ENCODE measurements around the gene ATG4B.

The ATG4B gene

GRCh38 chr2:241656190-241656741, 18.8 kb downstream of the ATG4B start:
- H4K20me1 ChIP-seq (ENCODE audit: low read depth, low read length): no peaks in the 10 kb centered on the region
- H3K36me3 ChIP-seq (ENCODE audit: low read length): 0 out of 2 replicates have a peak, but pooled peaks cover 3% of the 10 kb centered on the region
- H3K9ac ChIP-seq (ENCODE audit: low read length): no peak overlapping the region
- TF ChIP-seq EZH2phosphoT487 (conservative IDR thresholded peaks at IDR 0.05; ENCODE audit: low read length) (no peak), CTCF (IDR thresholded peaks at IDR 0.05; ENCODE audit: insufficient read depth, low read length, poor library complexity, severe bottlenecking) (no peak)
- H2AFZ ChIP-seq (ENCODE audit: low read depth, low read length, severe bottlenecking): no peak overlapping the region
- no peaks in the 10 kb centered on the region for H3F3A ChIP-seq (ENCODE audit: insufficient read depth)
- H3K27me3 ChIP-seq (ENCODE audit: low read length): no peaks in the 10 kb centered on the region
- no peak overlapping the region for H3K27ac ChIP-seq (ENCODE audit: low read depth, low read length)
- 0 out of 2 replicates have a peak, but pooled peaks cover 6% of the 10 kb centered on the region for H3K79me2 ChIP-seq (ENCODE audit: insufficient read depth, low read length)
- no peak overlapping the region for H3K4me2 ChIP-seq (ENCODE audit: low read depth, low read length, poor library complexity, severe bottlenecking)
- H3K9me3 ChIP-seq (ENCODE audit: insufficient read depth, low read length): no peaks in the 10 kb centered on the region
- no peaks in the 10 kb centered on the region for H3K9me2 ChIP-seq (replicated peaks; ENCODE audit: insufficient read depth, low read length)
- H3K4me3 ChIP-seq (ENCODE audit: insufficient read depth, low read length, poor library complexity, severe bottlenecking): no peak overlapping the region

GRCh38 chr2:241657786-241658254, 20.3 kb downstream of the ATG4B start:
- H3F3A ChIP-seq (ENCODE audit: insufficient read depth): no peaks in the 10 kb centered on the region
- no peak overlapping the region for H3K4me2 ChIP-seq (ENCODE audit: low read depth, low read length, poor library complexity, severe bottlenecking)
- no peaks in the 10 kb centered on the region for H3K27me3 ChIP-seq (ENCODE audit: low read length)
- H3K4me3 ChIP-seq (ENCODE audit: insufficient read depth, low read length, poor library complexity, severe bottlenecking): no peak overlapping the region
- no peaks in the 10 kb centered on the region for H3K9me2 ChIP-seq (replicated peaks; ENCODE audit: insufficient read depth, low read length)
- H4K20me1 ChIP-seq (ENCODE audit: low read depth, low read length): no peaks in the 10 kb centered on the region
- TF ChIP-seq CTCF (IDR thresholded peaks at IDR 0.05; ENCODE audit: insufficient read depth, low read length, poor library complexity, severe bottlenecking): no peak
- TF ChIP-seq EZH2phosphoT487 (conservative IDR thresholded peaks at IDR 0.05; ENCODE audit: low read length): no peak
- 0 out of 2 replicates have a peak, but pooled peaks cover 3% of the 10 kb centered on the region for H3K36me3 ChIP-seq (ENCODE audit: low read length)
- no peaks in the 10 kb centered on the region for H3K9me3 ChIP-seq (ENCODE audit: insufficient read depth, low read length)
- H3K9ac ChIP-seq (ENCODE audit: low read length): no peak overlapping the region
- H3K27ac ChIP-seq (ENCODE audit: low read depth, low read length): no peak overlapping the region
- no peak overlapping the region for H2AFZ ChIP-seq (ENCODE audit: low read depth, low read length, severe bottlenecking)
- H3K79me2 ChIP-seq (ENCODE audit: insufficient read depth, low read length): no peaks in the 10 kb centered on the region

- Histone ChIP-seq H3K9ac (ENCODE audit: low read length) (no peak overlapping the region), H2AFZ (ENCODE audit: low read depth, low read length, severe bottlenecking) (no peak overlapping the region), H3K9me3 (ENCODE audit: insufficient read depth, low read length) (no peaks in the 10 kb centered on the region), H3K36me3 (ENCODE audit: low read length) (0 out of 2 replicates have a peak, but pooled peaks cover 3% of the 10 kb centered on the region), H3K4me3 (ENCODE audit: insufficient read depth, low read length, poor library complexity, severe bottlenecking) (no peak overlapping the region), H3K4me2 (ENCODE audit: low read depth, low read length, poor library complexity, severe bottlenecking) (no peak overlapping the region), H3F3A (ENCODE audit: insufficient read depth) (no peaks in the 10 kb centered on the region; the same call in 1 of the 2 replicates), H3K27ac (ENCODE audit: low read depth, low read length) (no peak overlapping the region), H3K79me2 (ENCODE audit: insufficient read depth, low read length) (no peaks in the 10 kb centered on the region), H3K27me3 (ENCODE audit: low read length) (no peaks in the 10 kb centered on the region), H4K20me1 (ENCODE audit: low read depth, low read length) (no peaks in the 10 kb centered on the region), H3K9me2 (replicated peaks; ENCODE audit: insufficient read depth, low read length) (no peaks in the 10 kb centered on the region)
- no peak for TF ChIP-seq CTCF (IDR thresholded peaks at IDR 0.05; ENCODE audit: insufficient read depth, low read length, poor library complexity, severe bottlenecking)
- TF ChIP-seq EZH2phosphoT487 (conservative IDR thresholded peaks at IDR 0.05; ENCODE audit: low read length): no peak
These were observed 20.8 kb downstream of the ATG4B start for GRCh38 chr2:241658296-241658695.
